Peyer's patch (tissue), 4 donors: ENCODE measurements around the gene CDKN1A.

ENCODE experiments used
- CTCF ChIP-seq, 6 experiments: fragments of 450-650 bp in 4 of 6; fragments of 200-600 bp in 2 of 6; sonication (generic) in 1 of 6; IDR thresholded peaks; one replicate each; pipeline ENCODE4 v1.5.1; 2017 to 2019; ENCODE audit warnings: antibody characterized with exemption in 6 of 6, mild to moderate bottlenecking in 3 of 6, moderate library complexity in 1 of 6
- POLR2A ChIP-seq, 2 donors: fragments of 450-650 bp; IDR thresholded peaks; one replicate each; pipeline ENCODE4 v1.5.1; 2017; ENCODE audit warnings: antibody characterized with exemption in 2 of 2, mild to moderate bottlenecking in 2 of 2, moderate library complexity in 2 of 2

GRCh38 chr6:36677059-36677749 is 1.3 kb upstream of the CDKN1A start:
- TF ChIP-seq CTCF (IDR thresholded peaks at IDR 0.05) (no peak), POLR2A (IDR thresholded peaks at IDR 0.05) (no peak)
